HL-60 (cell line): ENCODE measurements around the gene ZNF503.
A peak's percentile ranks its signal among the peaks of the same experiment; 100 is the strongest.

ENCODE experiments used
- CTCF ChIP-seq: IDR thresholded peaks from one replicate; pipeline ENCODE4 v1.5.1; 2011; ENCODE audit warnings: low read length, control low read depth, inconsistent platforms; ENCODE audit not compliant: insufficient read depth
- POLR2AphosphoS5 ChIP-seq: IDR thresholded peaks from 2 replicates; pipeline ENCODE4 v1.6.1; 2012; ENCODE audit warnings: low read depth
- TF ChIP-seq, protein P1 (sequence below): IDR thresholded peaks from 2 replicates; pipeline ENCODE4 v1.6.1; 2012; ENCODE audit warnings: low read depth; ENCODE audit not compliant: insufficient replicate concordance

GRCh38 chr10:75401569-75402485 lies at the start of gene ZNF503:
- TF ChIP-seq CTCF = no peak
- TF ChIP-seq POLR2AphosphoS5 = 0 out of 2 replicates have a peak, but pooled peaks have one; percentile 25
- TF ChIP-seq, protein P1, sequence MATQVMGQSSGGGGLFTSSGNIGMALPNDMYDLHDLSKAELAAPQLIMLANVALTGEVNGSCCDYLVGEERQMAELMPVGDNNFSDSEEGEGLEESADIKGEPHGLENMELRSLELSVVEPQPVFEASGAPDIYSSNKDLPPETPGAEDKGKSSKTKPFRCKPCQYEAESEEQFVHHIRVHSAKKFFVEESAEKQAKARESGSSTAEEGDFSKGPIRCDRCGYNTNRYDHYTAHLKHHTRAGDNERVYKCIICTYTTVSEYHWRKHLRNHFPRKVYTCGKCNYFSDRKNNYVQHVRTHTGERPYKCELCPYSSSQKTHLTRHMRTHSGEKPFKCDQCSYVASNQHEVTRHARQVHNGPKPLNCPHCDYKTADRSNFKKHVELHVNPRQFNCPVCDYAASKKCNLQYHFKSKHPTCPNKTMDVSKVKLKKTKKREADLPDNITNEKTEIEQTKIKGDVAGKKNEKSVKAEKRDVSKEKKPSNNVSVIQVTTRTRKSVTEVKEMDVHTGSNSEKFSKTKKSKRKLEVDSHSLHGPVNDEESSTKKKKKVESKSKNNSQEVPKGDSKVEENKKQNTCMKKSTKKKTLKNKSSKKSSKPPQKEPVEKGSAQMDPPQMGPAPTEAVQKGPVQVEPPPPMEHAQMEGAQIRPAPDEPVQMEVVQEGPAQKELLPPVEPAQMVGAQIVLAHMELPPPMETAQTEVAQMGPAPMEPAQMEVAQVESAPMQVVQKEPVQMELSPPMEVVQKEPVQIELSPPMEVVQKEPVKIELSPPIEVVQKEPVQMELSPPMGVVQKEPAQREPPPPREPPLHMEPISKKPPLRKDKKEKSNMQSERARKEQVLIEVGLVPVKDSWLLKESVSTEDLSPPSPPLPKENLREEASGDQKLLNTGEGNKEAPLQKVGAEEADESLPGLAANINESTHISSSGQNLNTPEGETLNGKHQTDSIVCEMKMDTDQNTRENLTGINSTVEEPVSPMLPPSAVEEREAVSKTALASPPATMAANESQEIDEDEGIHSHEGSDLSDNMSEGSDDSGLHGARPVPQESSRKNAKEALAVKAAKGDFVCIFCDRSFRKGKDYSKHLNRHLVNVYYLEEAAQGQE = peak; percentile 11
